Fibroblast of mammary gland (primary cell): ENCODE results near the gene HMCN1.

ENCODE experiments used
- DNase-seq: peaks from one replicate; pipeline ENCODE4 v3.0.0-alpha.2; 2010; ENCODE audit warnings: low read depth
- H3K4me3 ChIP-seq: 2 replicates; pipeline ENCODE4 v1.5.1; 2011; ENCODE audit warnings: low read depth, mild to moderate bottlenecking, low read length, moderate library complexity; ENCODE audit not compliant: control insufficient read depth
- CTCF ChIP-seq: conservative IDR thresholded peaks from 2 replicates; pipeline ENCODE4 v1.5.1; 2011; ENCODE audit warnings: low read depth, low read length, inconsistent platforms; ENCODE audit not compliant: control insufficient read depth, insufficient read depth

Gene HMCN1

GRCh38 chr1:185957441-185958363 is 223.5 kb downstream of the HMCN1 start:
- DNase-seq: peak; percentile 62
- no peak overlapping the region for H3K4me3 ChIP-seq
- TF ChIP-seq CTCF: no peak

GRCh38 chr1:185960422-185961321 is 226.5 kb downstream of the HMCN1 start:
- peak; percentile 81 for DNase-seq
- TF ChIP-seq CTCF: no peak
- no peak overlapping the region for H3K4me3 ChIP-seq

GRCh38 chr1:185961664-185962063 is 227.5 kb downstream of the HMCN1 start:
- TF ChIP-seq CTCF: no peak
- no peak for DNase-seq
- H3K4me3 ChIP-seq: no peak overlapping the region

GRCh38 chr1:185964946-185965345 is 230.8 kb downstream of the HMCN1 start:
- no peak for TF ChIP-seq CTCF
- H3K4me3 ChIP-seq: no peak overlapping the region
- no peak for DNase-seq

GRCh38 chr1:185965870-185966269 is 231.7 kb downstream of the HMCN1 start:
- no peak for TF ChIP-seq CTCF
- DNase-seq: no peak
- H3K4me3 ChIP-seq: no peak overlapping the region

GRCh38 chr1:185966471-185966870 is 232.3 kb downstream of the HMCN1 start:
- no peak for DNase-seq
- TF ChIP-seq CTCF: no peak

More at GRCh38 chr1:185966471-185966870, 232.3 kb downstream of the HMCN1 start:
- no peak overlapping the region for H3K4me3 ChIP-seq
